Stimulated activated CD4-positive, alpha-beta T cell treated with anti-CD3 and anti-CD28 coated beads, Interleukin-4, amount 100 ng/mL, for 24 hours (primary cell): ENCODE data around the gene GRIA3.

Experiments used
- DNase-seq: peaks from one replicate; pipeline ENCODE4 v3.0.0-alpha.2; 2020

The GRIA3 gene

DNA sequence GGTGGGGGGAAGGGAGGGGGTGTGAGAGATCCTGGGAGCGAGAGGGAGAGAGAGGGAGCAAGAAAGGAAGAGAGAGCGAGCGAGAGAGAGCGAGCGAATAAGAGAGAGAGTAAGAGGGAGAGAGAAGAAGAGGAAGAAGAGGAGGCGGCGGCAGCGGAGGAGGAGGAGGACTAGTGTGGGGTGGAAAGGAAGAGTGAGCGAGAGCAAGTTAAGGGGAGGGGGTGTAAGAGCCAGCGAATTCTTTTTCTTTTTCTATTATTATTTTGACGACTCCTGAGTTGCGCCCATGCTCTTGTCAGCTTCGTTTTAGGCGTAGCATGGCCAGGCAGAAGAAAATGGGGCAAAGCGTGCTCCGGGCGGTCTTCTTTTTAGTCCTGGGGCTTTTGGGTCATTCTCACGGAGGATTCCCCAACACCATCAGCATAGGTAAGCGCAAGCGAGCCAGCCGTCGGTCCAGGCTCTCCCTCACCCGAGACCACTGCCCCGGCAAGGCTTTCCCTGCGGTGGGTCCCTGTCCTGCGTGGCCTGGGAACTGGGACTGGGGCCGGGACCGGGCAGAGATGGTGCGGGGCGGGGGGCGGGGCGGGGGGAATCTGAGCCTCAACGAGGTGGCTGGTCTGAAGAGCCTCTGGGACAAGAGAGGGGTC is at the start of gene GRIA3:
Gene GRIA3, plus strand, starts transcription at position 60 of the 647 bp plus-strand sequence. Its CDS starts 258 bp downstream, at position 318.
- DNase-seq = no peak

DNA sequence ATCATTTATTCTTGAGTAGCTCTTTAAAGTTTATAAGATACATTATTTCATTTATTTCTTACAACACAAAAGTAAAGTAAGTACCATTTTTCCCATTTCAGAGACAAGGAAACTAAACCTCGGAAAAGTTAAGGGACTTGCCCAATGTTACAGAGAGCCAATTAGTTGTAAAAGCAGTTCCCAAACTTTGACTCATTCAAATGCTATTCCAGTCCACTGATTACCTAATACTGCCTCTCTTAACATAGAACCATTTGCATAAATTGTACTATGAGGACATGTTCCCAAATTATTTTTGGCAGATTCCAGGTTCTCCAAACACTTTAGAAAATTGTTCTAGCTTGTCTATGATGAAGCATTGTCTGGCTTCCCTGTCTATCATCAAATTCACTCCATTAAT is 45.6 kb upstream of the GRIA3 start:
- no peak for DNase-seq

DNA sequence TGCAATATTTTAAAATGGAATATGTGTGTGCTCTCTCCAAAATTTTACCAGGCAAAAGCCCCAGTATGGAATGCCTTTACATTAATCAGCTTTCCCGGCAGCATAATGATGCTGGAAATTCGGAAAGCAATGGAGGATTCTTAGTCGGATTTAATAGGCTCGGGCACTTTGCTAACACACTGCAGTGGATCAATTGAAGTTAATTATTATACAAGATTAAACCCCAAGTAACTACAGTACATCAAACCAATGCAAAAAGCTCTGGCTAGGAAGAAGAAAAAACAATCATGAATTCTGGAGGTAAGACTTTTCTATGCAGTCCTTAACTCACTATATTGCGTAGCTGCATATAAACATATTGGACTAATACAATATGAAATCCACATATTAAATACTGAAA is 43.6 kb upstream of the GRIA3 start:
- DNase-seq = no peak

DNA sequence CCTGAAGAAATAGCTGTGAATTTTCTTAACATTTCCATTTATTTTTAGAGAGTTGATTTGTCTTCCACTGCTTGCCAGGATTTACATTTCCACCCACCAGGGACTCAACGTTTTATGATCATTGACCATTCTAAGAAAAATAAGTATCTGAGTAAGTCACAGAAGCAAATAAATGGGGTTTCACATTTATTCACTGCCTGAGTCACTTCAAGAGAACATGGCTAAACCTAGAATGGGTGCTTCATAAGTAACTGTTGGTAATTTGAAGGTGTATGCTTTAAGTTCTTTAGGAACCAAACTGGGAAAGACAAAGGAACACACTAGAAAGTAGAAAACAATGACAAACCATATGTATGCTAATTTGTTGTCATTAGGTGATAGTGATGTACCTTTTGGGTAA is 43.2 kb upstream of the GRIA3 start:
- no peak for DNase-seq

DNA sequence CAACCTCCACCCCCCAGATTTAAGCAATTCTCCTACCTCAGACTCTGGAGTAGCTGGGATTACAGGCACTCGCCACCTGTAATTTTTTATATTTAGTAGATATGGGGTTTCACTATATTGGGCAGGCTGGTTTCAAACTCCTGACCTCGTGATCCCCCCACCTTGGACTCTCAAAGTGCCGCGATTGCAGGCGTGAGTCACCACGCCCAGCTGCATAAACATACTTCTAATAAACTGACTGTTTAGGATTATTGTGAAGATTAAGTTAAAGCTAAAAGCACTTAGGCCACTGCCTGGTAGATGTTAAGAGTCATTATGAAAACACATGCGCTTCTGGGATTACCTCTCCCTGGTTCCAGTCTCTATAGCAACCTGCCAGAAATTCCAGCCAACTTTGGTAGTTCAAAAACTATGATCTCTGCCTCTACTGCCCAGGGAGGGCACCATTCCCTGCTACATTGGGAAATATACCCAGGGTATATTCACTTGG is 30.2 kb upstream of the GRIA3 start:
- DNase-seq = no peak

DNA sequence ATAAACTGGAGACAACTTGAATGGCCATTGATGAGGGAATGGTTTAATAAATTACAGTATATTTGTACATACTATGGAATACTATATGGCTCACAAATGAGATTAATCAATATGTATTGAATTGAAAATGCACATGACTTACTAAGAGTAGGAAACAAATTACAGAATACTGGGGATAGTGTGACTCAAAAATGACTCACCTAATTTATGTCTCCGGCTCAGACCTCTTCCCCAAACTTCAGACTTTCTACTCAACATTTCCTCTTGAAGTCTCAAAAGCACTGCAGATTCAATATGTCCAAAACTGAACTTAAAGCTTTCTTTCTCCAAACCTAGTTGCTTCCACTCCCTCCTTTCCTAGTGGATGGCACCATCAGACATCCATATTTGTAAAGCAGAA is 28.8 kb upstream of the GRIA3 start:
- DNase-seq = no peak

DNA sequence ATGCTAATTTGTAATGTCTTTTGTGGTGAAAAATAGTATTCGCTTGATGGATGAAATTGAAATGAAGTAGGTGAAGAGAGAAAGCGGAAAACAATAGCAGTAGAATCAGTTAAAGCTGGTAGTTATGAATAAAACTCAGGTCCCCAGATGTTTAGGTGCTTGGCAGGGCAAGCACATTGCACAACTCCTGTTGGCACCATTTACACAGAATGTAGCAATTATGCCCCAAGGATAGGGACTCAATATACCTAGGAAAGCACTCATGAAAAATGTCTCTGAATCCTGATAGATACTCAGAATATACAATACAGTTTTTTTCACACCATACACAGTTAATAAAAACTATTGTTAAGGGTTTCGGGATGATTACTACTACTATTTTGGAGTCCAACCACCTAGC is 26.5 kb upstream of the GRIA3 start:
- DNase-seq = no peak

DNA sequence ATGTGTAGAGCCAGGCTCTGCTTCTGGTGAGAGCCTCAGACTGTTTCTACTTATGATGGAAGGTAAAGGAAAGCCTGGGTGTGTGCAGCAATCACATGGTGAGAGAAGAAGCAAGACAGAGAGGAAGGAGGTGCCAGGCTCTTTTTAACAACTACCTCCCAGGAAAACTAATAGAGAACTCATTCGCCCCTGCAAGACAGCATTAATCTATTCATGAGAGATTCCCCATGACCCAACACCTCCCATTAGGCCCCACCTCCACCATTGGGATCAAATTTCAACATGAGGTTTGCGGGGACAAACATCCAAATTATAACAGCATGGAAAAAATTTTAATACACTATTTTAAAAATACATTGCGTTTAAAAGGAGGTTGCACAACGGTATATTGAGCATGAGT is 24.7 kb upstream of the GRIA3 start:
- DNase-seq = no peak

DNA sequence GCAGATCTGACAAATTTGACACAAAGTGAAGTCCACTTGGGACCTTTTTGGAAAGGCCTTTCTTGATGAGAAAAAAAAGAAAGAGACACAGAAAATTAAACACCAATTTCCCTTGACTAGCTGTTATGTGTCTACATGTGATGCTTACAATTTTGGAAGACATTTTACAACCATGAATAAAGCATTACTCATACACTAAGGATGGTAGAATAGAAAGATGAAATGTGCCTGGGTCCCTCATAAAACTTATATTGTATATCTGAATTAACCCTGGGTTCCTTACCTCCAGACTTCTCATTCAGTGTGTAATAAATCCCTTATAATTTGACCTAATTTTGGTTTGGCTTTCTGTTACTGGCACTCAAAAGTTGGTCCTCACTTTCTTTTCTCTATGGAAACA is 16.5 kb upstream of the GRIA3 start:
- DNase-seq = no peak

DNA sequence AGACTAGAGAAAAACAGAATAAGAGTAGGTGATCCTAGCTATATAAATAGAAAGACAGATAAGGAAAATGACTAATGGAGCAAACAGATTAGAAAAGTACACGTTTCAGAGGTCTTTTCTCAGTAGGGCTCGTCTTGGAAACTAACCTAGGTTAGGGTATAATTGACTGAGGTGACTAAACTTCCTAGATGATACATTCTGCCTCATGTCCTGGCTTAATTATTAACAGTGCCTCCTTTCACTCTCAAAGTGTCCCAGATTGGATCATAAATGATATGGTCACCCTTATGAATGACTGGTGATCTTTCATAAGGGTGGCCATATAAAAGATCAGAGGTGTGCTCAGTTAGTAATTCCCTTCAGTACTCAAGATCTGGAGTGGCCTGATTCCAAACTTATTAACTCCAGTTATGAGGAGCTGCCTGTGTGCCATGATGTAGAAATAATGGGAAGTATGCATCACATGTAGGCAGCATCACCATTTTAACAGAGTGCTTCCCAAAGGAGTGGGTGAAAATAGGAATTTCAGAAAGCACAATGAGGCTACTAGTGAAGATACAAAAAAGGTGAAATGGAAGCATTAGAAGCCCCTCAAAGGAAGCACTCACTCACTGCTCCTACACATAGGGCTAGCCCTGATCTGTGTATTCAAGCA is 14.7 kb upstream of the GRIA3 start:
- DNase-seq = no peak

DNA sequence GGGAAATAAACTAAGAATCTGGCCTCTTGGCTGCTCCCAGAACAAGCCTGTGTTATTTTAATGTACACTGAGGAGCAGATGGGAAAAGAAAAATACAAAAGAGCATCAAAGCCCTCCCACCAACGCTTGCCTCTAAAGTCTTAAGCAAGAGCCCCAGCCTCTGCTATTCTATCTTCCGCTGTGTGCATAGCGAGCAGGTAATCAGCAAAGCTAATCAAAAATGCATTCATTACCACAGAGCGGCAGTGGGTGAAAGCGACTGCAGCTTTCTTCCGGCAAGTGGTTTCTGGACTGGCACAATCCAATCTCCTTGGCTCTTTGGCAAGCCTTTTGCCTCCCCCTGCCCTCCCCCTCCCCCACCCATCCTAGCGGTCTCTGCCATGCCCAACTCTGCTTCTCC is 13.5 kb upstream of the GRIA3 start:
- DNase-seq = no peak

DNA sequence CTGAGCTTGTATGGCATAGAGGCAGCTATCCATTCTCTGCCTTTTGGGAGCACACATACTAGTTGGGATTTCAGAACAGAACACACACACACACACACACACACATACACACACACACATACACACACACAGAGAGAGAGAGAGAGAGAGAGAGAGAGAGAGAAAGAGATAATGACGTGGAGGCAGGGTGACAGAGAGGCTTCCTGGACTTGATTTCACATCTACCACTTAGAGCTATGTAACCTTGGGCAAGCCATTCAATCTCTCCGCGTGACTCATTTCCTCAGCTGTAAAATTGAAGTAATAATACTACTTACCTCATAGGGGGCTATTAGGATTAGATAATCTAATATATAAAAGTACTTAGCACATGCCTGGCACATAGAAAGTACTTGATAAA is 12.3 kb upstream of the GRIA3 start:
- no peak for DNase-seq

DNA sequence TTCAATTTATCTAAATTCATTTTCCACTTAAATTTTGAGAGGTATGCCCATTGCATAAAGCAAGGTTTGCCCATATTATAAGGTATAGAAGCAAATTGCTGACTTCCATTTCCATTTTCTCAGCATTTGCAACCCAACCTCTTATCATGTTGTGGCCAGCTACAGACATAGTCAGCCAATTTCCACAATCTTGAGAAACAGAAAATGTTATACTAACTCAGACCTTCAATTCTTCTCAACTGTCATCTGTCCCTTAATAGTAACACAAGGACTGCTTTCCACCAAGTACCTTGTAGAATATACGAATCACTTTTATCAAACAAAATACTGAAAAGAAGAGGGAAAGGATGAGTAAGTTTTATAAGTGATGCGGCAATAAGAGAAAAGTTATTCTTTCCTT is 11.2 kb upstream of the GRIA3 start:
- no peak for DNase-seq

DNA sequence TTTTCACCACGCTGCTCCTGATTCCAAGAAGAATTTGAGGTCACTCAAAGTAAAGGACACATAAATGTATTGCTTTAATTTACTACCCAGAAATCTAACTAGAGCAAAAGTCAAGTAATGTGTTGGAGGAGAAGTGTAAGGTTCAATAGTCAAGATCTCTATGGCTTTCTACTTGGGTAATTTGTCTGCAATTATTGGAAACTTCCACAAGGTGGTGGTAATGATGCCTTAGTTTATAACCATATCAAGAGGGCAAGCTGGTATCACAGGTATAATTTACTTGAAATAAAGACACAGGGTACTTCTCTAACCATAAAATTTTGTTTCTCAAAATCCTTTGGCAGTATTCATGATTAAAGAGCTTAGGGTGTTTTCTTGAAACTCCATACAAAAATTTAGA is 10.2 kb upstream of the GRIA3 start:
- no peak for DNase-seq

DNA sequence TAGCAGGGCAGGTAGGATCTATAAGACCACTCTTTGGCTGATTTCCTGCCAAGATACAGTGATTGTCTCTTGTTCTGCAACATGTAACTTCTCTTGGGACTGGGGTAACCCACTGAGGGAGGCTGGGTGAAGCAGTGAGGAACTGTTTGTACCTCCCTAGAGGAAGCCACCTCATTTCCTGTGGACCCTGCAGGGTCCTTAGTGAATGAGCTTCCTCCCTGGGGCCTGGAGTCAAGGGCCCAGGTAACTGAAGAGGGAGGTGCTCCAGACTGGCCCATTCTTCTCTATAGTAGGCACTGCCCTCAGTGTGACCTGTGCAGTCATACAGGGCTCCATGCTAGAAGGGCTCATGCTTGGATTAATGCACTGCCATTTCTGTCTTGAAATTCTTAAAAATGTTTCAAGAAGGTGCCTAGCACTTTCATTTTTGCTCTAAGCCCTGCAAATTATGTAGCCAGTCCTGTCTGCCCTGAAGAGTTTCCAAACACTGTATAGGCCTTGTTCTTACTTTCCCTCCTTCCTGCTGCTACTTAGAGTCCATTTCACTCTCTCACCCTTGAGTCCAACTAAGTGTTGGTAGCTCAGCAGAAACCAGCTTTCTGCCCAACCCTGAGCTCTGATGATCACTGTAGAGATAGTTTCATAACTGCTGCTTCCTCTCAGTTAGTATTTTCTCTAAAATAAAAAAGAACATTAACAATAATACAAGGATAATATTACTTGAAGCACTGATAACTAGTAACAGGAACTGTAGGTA is 8.5 kb upstream of the GRIA3 start:
- no peak for DNase-seq

DNA sequence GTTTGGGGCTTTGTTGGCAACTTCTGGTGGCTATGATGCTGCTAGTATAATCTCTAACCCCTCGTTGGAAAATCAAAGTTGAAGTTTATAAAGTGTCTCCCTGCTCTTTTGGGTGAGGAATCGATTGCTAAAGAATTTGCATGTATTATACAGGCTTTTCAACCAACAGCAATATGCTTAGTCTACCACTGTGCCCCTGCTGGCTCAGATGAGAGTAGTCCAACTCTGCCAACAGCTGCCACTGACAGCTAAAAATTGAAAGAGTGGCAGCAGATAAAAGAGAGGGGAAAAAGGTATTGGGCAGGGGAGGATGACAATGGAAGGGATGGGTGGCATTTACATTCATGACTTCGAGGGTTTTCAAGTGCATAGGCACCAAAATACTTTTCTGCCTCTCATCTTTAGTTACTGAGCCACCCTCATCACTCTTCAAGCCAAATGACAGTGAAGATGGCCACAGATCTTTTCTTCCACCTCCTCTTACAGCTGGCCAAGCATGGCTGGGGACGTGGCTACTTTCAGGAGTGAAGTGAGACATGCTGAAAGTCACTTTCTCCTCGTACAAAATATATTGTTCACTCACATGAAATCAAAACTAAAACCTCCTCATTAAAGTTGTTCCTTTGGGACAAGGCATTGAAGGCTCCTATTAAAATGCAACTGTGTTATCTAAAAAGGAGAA is 2.7 kb upstream of the GRIA3 start:
- no peak for DNase-seq

DNA sequence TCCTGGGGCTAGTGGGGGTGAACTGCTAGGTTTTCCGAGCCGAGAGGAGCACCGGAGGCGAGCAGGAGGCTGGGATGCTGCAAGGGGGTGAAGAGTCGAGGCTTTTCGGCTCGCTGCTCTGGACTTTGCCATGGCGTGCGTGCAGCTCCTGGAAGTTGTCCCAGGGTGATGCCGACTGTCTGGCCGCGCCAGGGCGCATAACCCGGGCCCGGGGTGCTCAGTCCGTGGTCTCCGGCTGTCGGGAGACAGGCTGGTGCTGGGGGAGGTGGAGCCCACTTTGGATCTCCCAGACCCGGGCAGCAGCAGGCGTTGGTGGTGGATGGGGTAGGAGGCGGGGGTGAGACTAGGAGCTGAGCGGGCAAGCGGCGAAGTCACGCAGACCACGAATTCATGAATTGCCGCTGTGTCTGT is 793 bp downstream of the GRIA3 start:
- DNase-seq = no peak

DNA sequence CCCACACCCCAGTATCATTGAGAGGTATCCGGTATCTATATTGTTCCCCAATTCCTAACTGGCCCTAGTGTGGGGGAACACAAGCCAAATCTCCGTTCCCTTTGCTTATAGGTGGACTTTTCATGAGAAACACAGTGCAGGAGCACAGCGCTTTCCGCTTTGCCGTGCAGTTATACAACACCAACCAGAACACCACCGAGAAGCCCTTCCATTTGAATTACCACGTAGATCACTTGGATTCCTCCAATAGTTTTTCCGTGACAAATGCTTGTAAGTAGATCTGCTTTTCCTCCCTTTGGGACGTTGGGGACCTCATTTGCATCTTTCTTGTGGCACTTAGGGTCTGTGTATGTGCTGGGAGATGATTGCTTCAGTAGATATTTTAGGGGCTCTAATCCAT is 1.6 kb downstream of the GRIA3 start:
- DNase-seq = no peak

DNA sequence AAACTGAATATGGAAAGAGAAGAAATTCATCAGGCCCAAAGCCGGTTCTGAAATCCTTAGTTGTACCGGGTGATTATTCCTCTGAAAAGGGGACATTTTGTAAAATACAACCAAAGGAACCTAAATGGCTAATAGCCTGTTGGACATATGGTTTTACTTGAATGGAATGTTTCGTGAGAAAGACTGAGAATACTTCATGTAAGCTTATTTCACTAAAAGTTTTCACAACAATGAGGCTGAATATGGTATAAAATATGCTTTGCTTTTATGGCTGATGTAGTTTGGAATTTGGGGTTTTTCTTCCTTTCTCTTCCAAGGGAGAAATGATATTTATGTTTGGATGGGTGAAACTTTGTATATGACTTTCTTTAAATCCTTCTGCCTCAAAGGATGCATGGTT is 2.7 kb downstream of the GRIA3 start:
- no peak for DNase-seq

DNA sequence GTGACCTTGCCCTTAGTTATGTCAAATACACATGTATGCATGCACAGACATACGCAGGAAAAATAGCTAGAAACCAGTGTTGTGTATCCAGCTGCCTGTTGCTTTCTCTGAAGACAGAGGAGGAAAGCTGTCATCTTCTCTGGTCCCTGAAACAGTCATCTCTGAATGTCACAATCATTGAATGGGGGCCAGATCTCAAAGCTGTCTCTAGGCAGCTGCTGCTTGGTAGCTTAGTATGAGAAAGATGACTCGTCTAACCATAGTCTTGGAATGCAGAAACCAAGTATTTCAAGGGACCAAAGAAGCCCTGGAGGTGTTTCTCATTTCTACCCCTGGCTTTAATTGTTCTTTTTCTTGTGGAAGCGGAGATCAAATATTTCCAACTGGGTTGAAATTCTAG is 4.0 kb downstream of the GRIA3 start:
- no peak for DNase-seq

DNA sequence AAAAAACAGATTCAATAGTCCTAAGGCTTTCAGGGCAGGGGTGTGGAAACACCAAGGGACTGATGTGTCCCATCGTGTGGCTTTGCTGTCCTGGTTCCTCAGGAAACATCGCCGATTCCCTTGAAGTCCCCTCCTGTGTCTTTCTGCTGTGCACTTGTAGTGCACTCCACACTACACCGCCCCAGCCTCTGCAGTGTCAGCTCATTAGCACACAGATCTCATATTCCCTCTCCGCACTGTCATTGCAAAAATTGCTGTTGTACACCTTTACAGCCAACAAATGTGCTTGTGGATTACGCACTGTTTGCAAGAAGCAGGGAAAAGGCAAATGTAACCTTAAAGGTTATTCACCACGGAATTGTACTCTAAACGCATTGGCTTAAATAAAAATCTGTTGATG is 5.3 kb downstream of the GRIA3 start:
- no peak for DNase-seq

DNA sequence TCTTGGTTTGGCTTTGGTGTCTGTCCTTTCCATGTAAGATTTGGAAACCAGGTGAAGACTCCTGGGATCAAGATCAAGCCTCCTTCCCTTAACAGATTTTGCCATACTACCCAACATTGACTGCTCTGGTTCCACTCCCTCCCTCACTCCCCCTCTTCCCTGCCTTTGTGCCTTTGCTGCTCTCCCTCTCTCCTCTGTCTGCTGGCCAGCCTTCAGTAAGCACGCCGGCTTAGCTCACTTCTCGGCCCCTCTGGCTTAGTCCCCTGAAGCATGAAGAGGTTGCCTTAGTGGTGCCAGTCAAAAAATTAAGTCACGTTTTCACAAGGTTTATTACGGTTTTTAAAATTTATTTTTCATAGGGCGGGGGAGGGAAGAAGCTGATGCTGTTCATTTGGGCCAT is 6.0 kb downstream of the GRIA3 start:
- no peak for DNase-seq

DNA sequence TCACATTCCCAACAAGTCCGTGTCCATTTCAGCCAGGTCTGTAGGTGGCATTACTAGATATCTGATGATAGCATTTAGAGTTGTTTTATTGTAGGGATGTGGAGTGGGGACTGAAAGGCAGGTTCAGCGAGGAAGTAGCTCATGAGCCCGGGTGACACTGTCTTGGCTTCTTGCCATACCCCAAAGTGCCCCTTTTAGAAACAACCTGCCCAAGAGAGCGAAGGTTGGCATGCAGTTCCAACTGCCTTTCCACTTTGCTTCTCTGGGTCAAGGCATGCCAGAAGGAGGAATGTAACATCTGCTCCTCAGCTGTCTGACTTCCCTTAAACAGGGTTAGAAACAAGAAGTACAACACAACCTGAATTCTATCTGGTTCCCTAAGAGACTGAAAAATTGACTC is 9.0 kb downstream of the GRIA3 start:
- no peak for DNase-seq

DNA sequence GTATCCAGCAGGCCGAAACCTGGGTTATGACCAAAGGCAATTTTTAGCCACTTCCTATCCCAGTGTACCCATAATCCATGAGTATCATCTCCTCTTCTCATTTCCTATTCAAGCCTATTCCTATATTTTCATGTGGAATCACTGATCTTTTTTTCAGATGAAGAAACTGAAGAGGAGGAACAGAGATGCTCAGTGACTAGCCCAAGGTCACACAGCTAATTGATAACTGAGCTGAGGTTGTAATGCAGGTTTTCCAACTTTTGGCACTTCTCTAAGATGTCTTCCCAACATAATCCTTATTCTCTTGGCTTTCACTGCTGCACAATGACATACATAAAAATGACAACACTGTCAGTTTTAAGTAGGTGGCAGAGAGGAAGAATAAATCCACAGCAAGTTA is 15.3 kb downstream of the GRIA3 start:
- DNase-seq = no peak
